GM13976 (cell line): ENCODE results near the gene METTL25B.
A peak's percentile ranks its signal among the peaks of the same experiment; 100 is the strongest.

ENCODE experiments used
- DNase-seq: peaks from one replicate; pipeline ENCODE4 v3.0.0; 2012; ENCODE audit warnings: low spot score
- CTCF ChIP-seq: IDR thresholded peaks from 2 replicates; pipeline ENCODE4 v1.5.1; 2012; ENCODE audit warnings: borderline replicate concordance, mild to moderate bottlenecking; ENCODE audit not compliant: insufficient read depth; ENCODE audit errors: extremely low read depth, missing control alignments, control extremely low read depth
- in situ Hi-C: fragments of 300-500 bp; cut with MboI; formaldehyde crosslinking; loops from one replicate; pipeline ENCODE4 v1.12.0; 2022; ENCODE audit warnings: low sequenced_read_pairs, mixed read lengths, inconsistent platforms; ENCODE audit not compliant: unreplicated experiment

Gene METTL25B

GRCh38 chr1:156738407-156738806 lies 10.1 kb downstream of the METTL25B start:
- in situ Hi-C loops, result no loop called here
- TF ChIP-seq CTCF, result no peak
- no peak for DNase-seq

DNA sequence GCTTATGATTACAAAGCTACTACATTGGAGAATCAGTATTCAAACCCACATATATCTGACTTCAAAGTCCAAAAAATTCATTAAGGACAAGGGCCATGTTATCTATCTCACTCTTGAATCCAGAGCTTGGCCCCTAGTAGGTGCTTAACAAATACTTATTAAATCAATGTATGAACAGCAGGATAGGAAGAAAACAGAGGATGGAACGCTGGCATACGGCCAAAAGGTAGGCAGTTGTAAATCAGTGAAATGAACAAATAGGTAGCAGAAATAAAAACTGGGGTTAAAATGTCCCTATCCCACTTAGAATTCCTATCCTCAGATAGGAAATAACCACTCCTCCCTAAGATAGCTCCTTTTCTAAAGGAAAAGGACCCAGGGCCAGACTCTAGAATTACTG lies 10.6 kb downstream of the METTL25B start:
- no peak for DNase-seq
- in situ Hi-C loops, result no loop called here
- no peak for TF ChIP-seq CTCF

DNA sequence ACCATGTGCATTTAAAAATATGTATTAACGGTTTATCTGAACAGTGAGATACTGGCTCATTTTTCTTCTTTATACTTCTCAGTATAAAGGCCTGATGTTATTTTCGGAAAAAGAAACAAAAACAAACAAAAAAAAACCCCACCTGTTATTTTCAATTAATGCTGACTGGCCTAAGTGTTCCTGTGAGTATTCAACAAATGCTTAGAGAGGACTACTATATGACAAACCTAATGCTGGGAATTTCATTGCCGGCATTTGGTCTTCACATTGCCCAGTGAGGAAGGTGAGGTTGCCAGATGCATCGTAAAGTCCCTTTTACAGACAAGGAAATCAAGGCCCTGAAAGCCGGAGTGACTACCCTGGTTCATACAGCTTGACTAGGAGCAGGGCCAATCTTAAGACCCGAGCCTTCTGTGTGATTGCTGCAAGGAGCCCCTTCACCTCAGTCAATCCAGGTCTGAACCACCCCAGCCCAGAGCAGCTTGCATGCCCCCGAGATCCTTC lies 12.0 kb downstream of the METTL25B start:
- in situ Hi-C loops, result no loop called here
- TF ChIP-seq CTCF, result no peak
- DNase-seq, result no peak

DNA sequence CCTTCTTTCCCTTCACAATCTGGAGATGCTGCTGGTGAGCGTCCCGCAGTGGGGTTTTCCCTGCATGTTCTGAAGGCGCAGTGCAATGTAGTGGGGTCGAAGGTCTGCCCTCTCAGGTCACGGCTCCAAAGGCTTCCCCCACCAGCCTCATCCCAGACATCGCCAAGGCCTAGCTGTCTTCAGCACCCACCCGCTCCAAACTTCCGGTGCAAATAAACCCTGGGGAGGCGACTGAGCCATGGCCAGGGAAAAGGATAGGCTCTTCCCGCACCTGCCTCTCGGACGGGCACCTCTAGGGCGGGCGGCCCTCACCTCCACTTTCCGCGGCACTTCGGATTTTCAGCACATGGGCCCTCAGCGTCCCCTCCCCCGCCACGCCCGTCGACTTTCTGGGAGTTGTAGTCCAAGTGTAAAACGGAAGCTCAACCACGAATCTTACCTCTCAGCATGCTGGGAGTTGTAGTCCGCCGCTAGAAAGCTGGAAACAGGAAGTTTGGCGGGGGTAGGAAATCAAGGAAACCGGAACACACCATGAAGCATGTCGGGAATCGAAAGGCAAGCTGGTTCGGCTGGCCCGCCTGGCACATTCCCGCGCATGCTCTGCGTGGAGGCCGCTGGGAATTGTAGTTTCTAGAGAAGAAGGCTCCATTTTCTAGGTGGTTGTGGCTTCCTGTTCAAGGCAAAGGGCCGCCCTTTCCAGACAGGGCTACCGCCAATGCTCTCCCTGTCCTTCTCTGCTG lies 12.6 kb downstream of the METTL25B start, which contains the start of gene MRPL24:
TSS of gene MRPL24 (minus strand) at position 348 of the 740 bp plus-strand sequence. CDS start 2,384 bp downstream, outside the sequence.
- in situ Hi-C loops, result no loop called here
- peak; percentile 93 for DNase-seq
- TF ChIP-seq CTCF, result no peak

DNA sequence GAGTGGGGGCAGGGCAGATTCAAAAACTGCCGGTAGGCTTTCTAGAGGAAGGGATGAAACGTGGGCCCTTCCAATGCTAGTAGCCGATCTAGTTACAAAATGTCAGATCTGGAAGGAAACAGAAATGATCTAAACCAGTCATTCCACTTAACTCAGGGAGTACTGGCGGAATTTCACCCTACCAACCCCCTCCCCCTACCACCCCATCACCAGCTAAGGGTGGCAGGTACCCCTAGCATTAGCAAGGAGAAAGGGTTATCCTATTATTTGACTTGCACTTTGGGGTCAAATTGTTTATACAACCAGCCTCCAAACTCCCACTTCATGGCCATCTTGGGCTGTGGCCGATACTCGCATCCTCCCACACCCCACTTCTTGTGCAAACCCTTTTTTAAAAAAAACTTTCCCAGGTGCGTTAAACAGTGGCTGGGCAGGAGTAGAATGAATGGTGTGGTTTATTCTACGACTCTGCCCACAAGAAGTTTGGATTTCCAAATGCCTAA lies 13.3 kb downstream of the METTL25B start:
- no peak for DNase-seq
- no peak for TF ChIP-seq CTCF
- in situ Hi-C loops, result no loop called here

DNA sequence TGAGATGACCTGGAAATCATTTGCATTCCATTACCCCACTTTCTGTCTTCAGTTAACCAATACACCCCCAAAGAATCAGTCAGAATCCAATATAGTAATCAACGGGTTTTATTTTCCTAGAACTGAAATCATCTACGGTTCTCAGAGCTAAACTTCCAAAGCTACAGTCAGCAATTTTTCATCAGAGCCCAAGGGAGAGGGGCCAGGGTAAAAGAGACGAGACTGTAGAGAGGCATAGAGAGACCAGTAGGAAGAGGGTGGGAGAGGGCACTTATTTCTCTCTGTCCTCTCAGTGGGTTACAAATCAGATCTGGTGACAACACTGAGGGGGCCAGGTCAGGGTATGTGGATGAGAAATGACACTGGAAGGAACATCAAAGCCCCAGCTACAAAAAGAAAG lies 13.7 kb downstream of the METTL25B start:
- in situ Hi-C loops, result no loop called here
- no peak for TF ChIP-seq CTCF
- DNase-seq, result no peak
